HT1080 (cell line): ENCODE results near the gene PI4KA. TPM values are rescaled to one million over a fixed set of nuclear protein-coding genes. Genes with fewer than 3 reads are reported as not detected.

Source experiments
- DNase-seq: peaks from one replicate; pipeline ENCODE4 v3.0.0-alpha.2; 2015; ENCODE audit warnings: low read depth
- total RNA-seq: library from RNA; depleted of rRNA; stranded (reverse); fragments of >200 nt; shearing (Covaris generic); gene quantifications from 2 replicates; pipeline ENCODE4 v1.2.3, GENCODE V29; 2014

The PI4KA gene
- total RNA-seq, 1 experiment from 2014 or later = 35.9 TPM

GRCh38 chr22:20881869-20882815 lies 23.5 kb upstream of the PI4KA start:
- no peak for DNase-seq

GRCh38 chr22:20881231-20881630 lies 22.6 kb upstream of the PI4KA start:
- DNase-seq = peak; percentile 26

- no peak for DNase-seq
Measured at GRCh38 chr22:20877715-20878114, 19.1 kb upstream of the PI4KA start.

GRCh38 chr22:20875296-20875695 lies 16.7 kb upstream of the PI4KA start:
- DNase-seq = no peak

- no peak for DNase-seq
Measured at GRCh38 chr22:20873214-20873613, 14.6 kb upstream of the PI4KA start.

- no peak for DNase-seq
Measured at GRCh38 chr22:20869234-20869633, 10.6 kb upstream of the PI4KA start.

- no peak for DNase-seq
Measured at GRCh38 chr22:20868025-20868962, 9.7 kb upstream of the PI4KA start.

GRCh38 chr22:20867179-20868024 lies 8.8 kb upstream of the PI4KA start:
- no peak for DNase-seq

GRCh38 chr22:20866736-20867135 lies 8.1 kb upstream of the PI4KA start:
- no peak for DNase-seq

- DNase-seq = no peak
Measured at GRCh38 chr22:20865875-20866445, 7.3 kb upstream of the PI4KA start.

GRCh38 chr22:20865331-20865730 lies 6.7 kb upstream of the PI4KA start:
- no peak for DNase-seq

GRCh38 chr22:20864186-20864908 lies 5.7 kb upstream of the PI4KA start:
- no peak for DNase-seq

GRCh38 chr22:20863366-20863765 lies 4.8 kb upstream of the PI4KA start:
- DNase-seq = no peak

- no peak for DNase-seq
Measured at GRCh38 chr22:20862540-20862939, 3.9 kb upstream of the PI4KA start.

GRCh38 chr22:20859615-20860014 lies 1.0 kb upstream of the PI4KA start:
- no peak for DNase-seq

- peak; percentile 80 for DNase-seq
Measured at GRCh38 chr22:20857838-20858614, 585 bp downstream of the PI4KA start.

GRCh38 chr22:20857247-20857643 lies 1.4 kb downstream of the PI4KA start:
- no peak for DNase-seq

GRCh38 chr22:20853236-20853660 lies 5.4 kb downstream of the PI4KA start:
- DNase-seq = no peak

GRCh38 chr22:20852503-20852902 lies 6.1 kb downstream of the PI4KA start:
- no peak for DNase-seq
